HG03064 (cell line): Measurements from ENCODE around the gene RAPGEF6.
A peak's percentile ranks its signal among the peaks of the same experiment; 100 is the strongest.
"Not testable (repeated sequence)": the region's sequence is repeated elsewhere in the genome, so short reads cannot be mapped to it uniquely, and the experiment has no call there.

Experiments
- ATAC-seq: cut with Tn5 transposase; IDR thresholded peaks from one replicate; pipeline ENCODE4 v1.9.1; 2021; ENCODE audit warnings: low read depth; ENCODE audit not compliant: unreplicated experiment

The RAPGEF6 gene

GRCh38 chr5:131640043-131640856 is 5.2 kb upstream of the RAPGEF6 start:
- no peak for ATAC-seq

GRCh38 chr5:131639148-131639547 is 4.1 kb upstream of the RAPGEF6 start:
- ATAC-seq, result no peak

GRCh38 chr5:131637694-131638093 is 2.7 kb upstream of the RAPGEF6 start:
- ATAC-seq, result no peak

- ATAC-seq, result no peak
Measured at GRCh38 chr5:131635684-131636572, 899 bp upstream of the RAPGEF6 start.

- peak; percentile 19 for ATAC-seq
Measured at GRCh38 chr5:131634666-131634995, 398 bp downstream of the RAPGEF6 start.

- no peak for ATAC-seq
Measured at GRCh38 chr5:131634238-131634637, 791 bp downstream of the RAPGEF6 start.

GRCh38 chr5:131633830-131634229 is 1.2 kb downstream of the RAPGEF6 start:
- ATAC-seq, result no peak

- no peak for ATAC-seq
Measured at GRCh38 chr5:131630963-131631350, 4.1 kb downstream of the RAPGEF6 start.

- no peak for ATAC-seq
Measured at GRCh38 chr5:131630208-131630962, 4.6 kb downstream of the RAPGEF6 start.

GRCh38 chr5:131628990-131629389 is 6.0 kb downstream of the RAPGEF6 start:
- ATAC-seq, result no peak

- ATAC-seq, result no peak
Measured at GRCh38 chr5:131627207-131627865, 7.7 kb downstream of the RAPGEF6 start.

- no peak for ATAC-seq
Measured at GRCh38 chr5:131622633-131623032, 12.4 kb downstream of the RAPGEF6 start.

- ATAC-seq, result not testable (repeated sequence)
Measured at GRCh38 chr5:131621164-131621563, 13.9 kb downstream of the RAPGEF6 start.

- no peak for ATAC-seq
Measured at GRCh38 chr5:131619102-131619501, 15.9 kb downstream of the RAPGEF6 start.

GRCh38 chr5:131617140-131617822 is 17.7 kb downstream of the RAPGEF6 start:
- no peak for ATAC-seq

- no peak for ATAC-seq
Measured at GRCh38 chr5:131615957-131616356, 19.1 kb downstream of the RAPGEF6 start.

- ATAC-seq, result no peak
Measured at GRCh38 chr5:131613423-131613822, 21.6 kb downstream of the RAPGEF6 start.

- no peak for ATAC-seq
Measured at GRCh38 chr5:131611064-131611381, 24.0 kb downstream of the RAPGEF6 start.

- no peak for ATAC-seq
Measured at GRCh38 chr5:131610198-131611063, 24.6 kb downstream of the RAPGEF6 start.
